OCI-LY3 (cell line): Measurements from ENCODE around the gene COL4A1.

Experiments used
- H2AFZ ChIP-seq: fragments of 200-600, 300-600 bp; shearing (Covaris generic); 2 replicates; pipeline ENCODE4 v1.6.0; 2014; ENCODE audit warnings: antibody characterized with exemption, low read depth, low read length
- H3K27ac ChIP-seq: fragments of 200-600, 300-600 bp; sonication (generic); 2 replicates; pipeline ENCODE4 v1.5.1; 2014; ENCODE audit warnings: mild to moderate bottlenecking, low read length, moderate library complexity, mixed read lengths
- H3K27me3 ChIP-seq: fragments of 200-600, 300-600 bp; sonication (generic); 2 replicates; pipeline ENCODE4 v1.6.1; 2014; ENCODE audit warnings: low read depth, low read length, mixed read lengths
- H3K36me3 ChIP-seq: fragments of 200-600, 300-600 bp; sonication (generic); replicated peaks from 2 replicates; pipeline ENCODE3; 2014; ENCODE audit warnings: low read depth, low read length, mixed read lengths
- H3K4me1 ChIP-seq: fragments of 300-600, 200-600 bp; sonication (generic); 2 replicates; pipeline ENCODE4 v1.6.1; 2014; ENCODE audit warnings: low read length, mixed read lengths
- H3K4me2 ChIP-seq: fragments of 200-600, 300-600 bp; sonication (generic); 2 replicates; pipeline ENCODE4 v1.6.1; 2014; ENCODE audit warnings: low read length, mixed read lengths
- H3K4me3 ChIP-seq: fragments of 300-600, 200-600 bp; sonication (generic); 2 replicates; pipeline ENCODE4 v1.5.1; 2014; ENCODE audit warnings: antibody characterized with exemption, mild to moderate bottlenecking, low read length, moderate library complexity
- H3K79me2 ChIP-seq: fragments of 300-600, 200-600 bp; shearing (Covaris generic); 2 replicates; pipeline ENCODE4 v1.6.1; 2014; ENCODE audit warnings: mild to moderate bottlenecking, low read length, mixed read lengths
- H3K9ac ChIP-seq: fragments of 300-600, 200-600 bp; shearing (Covaris generic); 2 replicates; pipeline ENCODE4 v1.6.0; 2014; ENCODE audit warnings: mild to moderate bottlenecking, low read length, moderate library complexity
- H3K9me3 ChIP-seq: fragments of 200-600, 300-600 bp; shearing (Covaris generic); 2 replicates; pipeline ENCODE4 v1.6.1; 2014; ENCODE audit warnings: low read length, mixed read lengths; ENCODE audit not compliant: insufficient read depth
- H4K20me1 ChIP-seq: fragments of 200-600, 300-600 bp; sonication (generic); 2 replicates; pipeline ENCODE4 v1.6.1; 2016; ENCODE audit warnings: low read length, mixed read lengths; ENCODE audit not compliant: insufficient read depth
- CTCF ChIP-seq: fragments of 200-600, 300-600 bp; sonication (generic); IDR thresholded peaks from 2 replicates; pipeline ENCODE4 v1.5.1; 2014; ENCODE audit warnings: antibody characterized with exemption, low read length, low read depth
- EZH2phosphoT487 ChIP-seq: fragments of 200-600 bp; shearing (Covaris generic); IDR thresholded peaks from 2 replicates; pipeline ENCODE4 v1.6.1; 2018; ENCODE audit warnings: antibody characterized with exemption, mixed run types, low read depth

COL4A1 gene

GRCh38 chr13:110320645-110321044, 13.7 kb upstream of the COL4A1 start:
- H3K4me3 ChIP-seq: no peak overlapping the region
- no peaks in the 10 kb centered on the region for H4K20me1 ChIP-seq
- H3K36me3 ChIP-seq: no peaks in the 10 kb centered on the region
- no peaks in the 10 kb centered on the region for H3K79me2 ChIP-seq
- no peaks in the 10 kb centered on the region for H3K9me3 ChIP-seq
- TF ChIP-seq CTCF: no peak
- no peak for TF ChIP-seq EZH2phosphoT487
- H3K4me2 ChIP-seq: no peak overlapping the region
- no peak overlapping the region for H3K9ac ChIP-seq
- peaks cover 17% of the 10 kb centered on the region; the same call in 1 of the 2 replicates for H3K27me3 ChIP-seq
- no peak overlapping the region for H2AFZ ChIP-seq
- H3K4me1 ChIP-seq: no peaks in the 10 kb centered on the region
- no peak overlapping the region for H3K27ac ChIP-seq

- Histone ChIP-seq H3K4me3 (no peak overlapping the region), H3K9me3 (no peaks in the 10 kb centered on the region), H3K79me2 (no peaks in the 10 kb centered on the region), H3K4me2 (no peak overlapping the region), H3K4me1 (no peaks in the 10 kb centered on the region), H3K27ac (no peak overlapping the region), H4K20me1 (no peaks in the 10 kb centered on the region), H3K36me3 (no peaks in the 10 kb centered on the region), H2AFZ (no peak overlapping the region), H3K9ac (no peak overlapping the region), H3K27me3 (peaks cover 17% of the 10 kb centered on the region; the same call in 1 of the 2 replicates)
- TF ChIP-seq CTCF: no peak
- no peak for TF ChIP-seq EZH2phosphoT487
Observed at GRCh38 chr13:110319774-110320509, 13.0 kb upstream of the COL4A1 start.

- Histone ChIP-seq H3K27ac (no peak overlapping the region), H3K4me1 (no peaks in the 10 kb centered on the region), H3K27me3 (peaks cover 17% of the 10 kb centered on the region; the same call in 1 of the 2 replicates), H3K79me2 (no peaks in the 10 kb centered on the region), H2AFZ (no peak overlapping the region), H3K4me2 (no peak overlapping the region), H3K36me3 (no peaks in the 10 kb centered on the region), H4K20me1 (no peaks in the 10 kb centered on the region), H3K9me3 (no peaks in the 10 kb centered on the region), H3K9ac (no peak overlapping the region), H3K4me3 (no peak overlapping the region)
- no peak for TF ChIP-seq EZH2phosphoT487
Observed at GRCh38 chr13:110319397-110319773, 12.4 kb upstream of the COL4A1 start.

- Histone ChIP-seq H3K27ac (no peak overlapping the region), H3K36me3 (no peaks in the 10 kb centered on the region), H3K27me3 (peaks cover 13% of the 10 kb centered on the region; the same call in 1 of the 2 replicates), H3K4me1 (no peaks in the 10 kb centered on the region), H2AFZ (no peak overlapping the region), H4K20me1 (no peaks in the 10 kb centered on the region), H3K9ac (no peak overlapping the region), H3K79me2 (no peaks in the 10 kb centered on the region), H3K4me3 (no peak overlapping the region), H3K9me3 (no peaks in the 10 kb centered on the region), H3K4me2 (no peak overlapping the region)
- no peak for TF ChIP-seq CTCF
- TF ChIP-seq EZH2phosphoT487: no peak
Observed at GRCh38 chr13:110318920-110319319, 12.0 kb upstream of the COL4A1 start.
